HG02884 (cell line): ENCODE results near the gene OR2F2.

Experiments
- ATAC-seq: cut with Tn5 transposase; IDR thresholded peaks from one replicate; pipeline ENCODE4 v1.9.1; 2021; ENCODE audit warnings: mild to moderate bottlenecking, moderate library complexity; ENCODE audit not compliant: unreplicated experiment

Gene OR2F2

DNA sequence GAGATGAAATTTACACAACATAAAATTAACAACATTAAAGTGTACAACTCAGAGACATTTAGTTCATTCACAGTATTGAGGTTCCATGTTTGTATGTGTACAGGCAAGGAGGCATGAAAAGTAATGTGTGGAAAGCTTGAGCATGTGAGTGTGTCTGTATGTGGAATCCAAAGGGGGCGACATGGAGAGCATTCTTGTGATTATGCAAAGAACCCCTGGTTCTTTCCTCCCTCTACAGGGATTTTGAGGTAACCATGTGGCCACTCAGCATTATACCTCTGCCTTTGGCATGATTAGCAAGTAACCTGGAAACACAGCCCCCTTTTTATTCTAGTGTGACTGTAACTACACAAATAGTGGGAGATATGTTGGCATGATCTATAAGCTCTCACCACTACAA lies 40.6 kb downstream of the OR2F2 start:
- ATAC-seq = no peak

DNA sequence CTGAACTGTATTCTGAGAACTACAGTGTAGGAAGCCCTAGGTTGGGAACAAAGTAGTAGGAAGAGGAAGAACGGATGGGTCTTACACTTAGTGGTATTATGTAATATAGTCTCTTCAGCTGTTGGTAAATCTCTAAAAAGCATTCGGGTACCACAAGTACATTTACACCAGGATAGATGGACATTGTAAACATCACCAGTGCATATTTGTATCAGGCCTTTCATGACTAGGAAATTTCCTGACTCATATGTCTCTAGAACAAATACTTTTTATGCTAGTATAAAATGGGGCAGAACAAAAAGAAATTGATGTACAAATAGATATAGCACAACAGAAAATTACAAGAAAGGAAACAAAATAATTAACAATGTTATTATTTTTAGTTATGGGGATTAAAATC lies 43.6 kb downstream of the OR2F2 start:
- no peak for ATAC-seq

GRCh38 chr7:143979359-143979758 lies 44.3 kb downstream of the OR2F2 start:
- ATAC-seq = no peak

- ATAC-seq = no peak
Observed at GRCh38 chr7:143979998-143980397, 45.0 kb downstream of the OR2F2 start.

DNA sequence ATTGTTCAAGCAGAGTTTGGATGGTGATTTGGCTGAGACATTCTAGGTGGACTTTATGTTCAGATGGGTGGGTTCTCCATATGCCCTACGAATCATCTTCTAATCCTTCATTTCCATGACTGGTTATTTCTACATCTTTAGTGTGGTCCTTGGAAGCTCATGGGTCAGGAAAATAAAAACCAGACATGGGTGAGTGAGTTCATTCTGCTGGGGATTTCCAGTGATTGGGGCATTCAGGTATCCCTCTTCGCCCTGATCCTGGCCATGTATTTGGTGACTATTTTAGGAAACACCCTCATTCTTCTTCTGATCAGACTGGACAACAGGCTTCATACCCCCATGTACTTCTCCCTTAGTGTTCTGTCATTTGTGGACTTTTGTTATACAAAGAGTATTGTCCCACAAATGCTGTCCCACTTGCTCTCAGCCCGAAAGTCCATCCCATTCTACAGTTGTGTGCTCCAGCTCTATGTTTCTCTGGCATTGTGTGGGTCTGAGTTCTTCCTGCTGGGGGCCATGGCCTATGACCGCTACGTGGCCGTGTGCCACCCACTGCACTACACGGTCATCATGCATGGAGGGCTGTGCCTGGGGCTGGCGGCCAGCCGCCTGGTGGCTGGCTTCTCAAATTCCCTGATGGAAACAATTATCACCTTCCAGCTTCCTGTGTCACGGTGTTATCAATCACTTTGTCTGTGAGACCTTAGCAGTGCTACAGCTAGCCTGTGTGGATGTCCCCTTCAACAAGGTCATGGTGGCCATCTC lies 45.9 kb downstream of the OR2F2 start:
- ATAC-seq = no peak

- ATAC-seq = no peak
Observed at GRCh38 chr7:143983960-143984359, 48.9 kb downstream of the OR2F2 start.
